Tibial artery (tissue), 4 donors: ENCODE data around the gene FFAR1.

ENCODE experiments used
- DNase-seq, 2 donors: peaks; one replicate each; pipeline ENCODE4 v3.0.0-alpha.2; 2019
- H3K27ac ChIP-seq, 2 donors: fragments of 200-600 bp; sonication (generic) in 1 of 2; 1 replicate in 1 of 2; 2 replicates in 1 of 2; pipeline ENCODE4 v1.5.1; 2018 to 2019; ENCODE audit warnings: mild to moderate bottlenecking in 1 of 2
- H3K27me3 ChIP-seq, 2 donors: fragments of 200-600 bp; sonication (generic) in 1 of 2; one replicate each; pipeline versions ENCODE4 v1.5.1 to v1.6.0; 2016 to 2019
- H3K36me3 ChIP-seq, 3 donors: fragments of 200-600 bp; sonication (generic) in 2 of 3; one replicate each; pipeline ENCODE4 v1.5.1; 2016 to 2019; ENCODE audit warnings: mild to moderate bottlenecking in 2 of 3
- H3K4me1 ChIP-seq, 4 donors: fragments of 200-600 bp; sonication (generic) in 2 of 4; 1 replicate in 3 of 4; 2 replicates in 1 of 4; pipeline ENCODE4 v1.5.1; 2016 to 2019
- H3K4me3 ChIP-seq, 2 donors: fragments of 200-600 bp; sonication (generic) in 1 of 2; 1 replicate in 1 of 2; 2 replicates in 1 of 2; pipeline ENCODE4 v1.5.1; 2018 to 2019; ENCODE audit warnings: mild to moderate bottlenecking in 2 of 2
- H3K9me3 ChIP-seq, 3 donors: fragments of 200-600 bp; sonication (generic) in 1 of 3; one replicate each; pipeline ENCODE4 v1.5.1; 2016 to 2019
- intact Hi-C: fragments of 100-400 bp; cut with DNase I; formaldehyde crosslinking; loops from one replicate; pipeline ENCODE4 v1.15.0; 2023; ENCODE audit warnings: low total_unique reads
- TF ChIP-seq, protein P1 (sequence below), 2 experiments: fragments of 200-600 bp in 1 of 2; fragments of 450-650 bp in 1 of 2; IDR thresholded peaks; one replicate each; pipeline ENCODE4 v1.5.1; 2017 to 2019; ENCODE audit warnings: antibody characterized with exemption in 2 of 2, mild to moderate bottlenecking in 1 of 2, moderate library complexity in 1 of 2

The FFAR1 gene

DNA sequence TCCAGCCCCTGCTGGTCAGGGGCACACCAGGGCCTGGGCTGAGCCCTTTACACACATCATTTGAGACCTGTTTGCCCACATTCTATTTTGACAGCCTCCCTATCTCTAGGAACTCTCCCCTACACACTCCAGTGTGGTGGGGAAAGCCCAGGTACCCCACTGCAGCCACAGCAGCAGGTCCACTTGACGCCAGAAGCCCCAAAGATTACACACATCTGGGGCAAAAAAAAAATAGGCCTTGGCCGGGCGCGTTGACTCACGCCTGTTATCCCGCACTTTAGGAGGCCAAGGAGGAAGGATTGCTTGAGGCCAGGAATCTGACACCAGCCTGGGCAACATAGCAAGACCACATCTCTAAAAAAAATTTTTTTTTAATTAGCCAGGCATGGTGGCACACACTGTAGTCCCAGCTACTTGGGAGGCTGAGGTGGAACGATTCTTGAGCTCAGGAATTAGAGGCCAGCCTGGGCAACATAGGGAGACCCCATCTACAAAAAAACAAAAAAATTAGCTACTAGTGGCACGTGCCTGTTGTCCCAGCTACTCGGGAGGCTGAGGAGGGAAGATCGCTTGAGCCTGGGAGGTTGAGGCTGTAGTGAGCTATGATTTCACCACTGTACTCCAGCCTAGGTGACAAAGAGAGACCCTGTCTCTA is 36.8 kb upstream of the FFAR1 start:
- intact Hi-C loops, result no loop called here
- Histone ChIP-seq H3K4me1 (peaks cover 0 to 4% (median 0%) of the 10 kb centered on the region in 4 donors), H3K36me3 (no peaks in the 10 kb centered on the region), H3K27me3 (peaks cover 0 to 33% of the 10 kb centered on the region in 2 donors), H3K4me3 (no peak overlapping the region), H3K27ac (no peak overlapping the region), H3K9me3 (no peaks in the 10 kb centered on the region)
- no peak for DNase-seq
- TF ChIP-seq, protein P1, sequence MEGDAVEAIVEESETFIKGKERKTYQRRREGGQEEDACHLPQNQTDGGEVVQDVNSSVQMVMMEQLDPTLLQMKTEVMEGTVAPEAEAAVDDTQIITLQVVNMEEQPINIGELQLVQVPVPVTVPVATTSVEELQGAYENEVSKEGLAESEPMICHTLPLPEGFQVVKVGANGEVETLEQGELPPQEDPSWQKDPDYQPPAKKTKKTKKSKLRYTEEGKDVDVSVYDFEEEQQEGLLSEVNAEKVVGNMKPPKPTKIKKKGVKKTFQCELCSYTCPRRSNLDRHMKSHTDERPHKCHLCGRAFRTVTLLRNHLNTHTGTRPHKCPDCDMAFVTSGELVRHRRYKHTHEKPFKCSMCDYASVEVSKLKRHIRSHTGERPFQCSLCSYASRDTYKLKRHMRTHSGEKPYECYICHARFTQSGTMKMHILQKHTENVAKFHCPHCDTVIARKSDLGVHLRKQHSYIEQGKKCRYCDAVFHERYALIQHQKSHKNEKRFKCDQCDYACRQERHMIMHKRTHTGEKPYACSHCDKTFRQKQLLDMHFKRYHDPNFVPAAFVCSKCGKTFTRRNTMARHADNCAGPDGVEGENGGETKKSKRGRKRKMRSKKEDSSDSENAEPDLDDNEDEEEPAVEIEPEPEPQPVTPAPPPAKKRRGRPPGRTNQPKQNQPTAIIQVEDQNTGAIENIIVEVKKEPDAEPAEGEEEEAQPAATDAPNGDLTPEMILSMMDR (IDR thresholded peaks at IDR 0.05), result no peak

- H3K27me3 ChIP-seq, result peaks cover 0 to 30% of the 10 kb centered on the region in 2 donors
- H3K9me3 ChIP-seq, result no peaks in the 10 kb centered on the region
- H3K4me3 ChIP-seq, result no peak overlapping the region
- intact Hi-C loops, result no loop called here
- TF ChIP-seq, protein P1 (IDR thresholded peaks at IDR 0.05), result no peak
- H3K36me3 ChIP-seq, result no peaks in the 10 kb centered on the region
- no peak for DNase-seq
- H3K27ac ChIP-seq, result no peak overlapping the region
- peaks cover 0 to 4% (median 0%) of the 10 kb centered on the region in 4 donors for H3K4me1 ChIP-seq
Observed at GRCh38 chr19:35311901-35312665, 35.6 kb upstream of the FFAR1 start.

GRCh38 chr19:35313587-35313986 is 34.1 kb upstream of the FFAR1 start:
- H3K27me3 ChIP-seq, result peaks cover 0 to 30% of the 10 kb centered on the region in 2 donors
- no peaks in the 10 kb centered on the region for H3K36me3 ChIP-seq
- no peaks in the 10 kb centered on the region for H3K9me3 ChIP-seq
- intact Hi-C loops, result no loop called here
- TF ChIP-seq, protein P1 (IDR thresholded peaks at IDR 0.05), result no peak
- no peak for DNase-seq
- H3K27ac ChIP-seq, result no peak overlapping the region
- H3K4me3 ChIP-seq, result no peak overlapping the region
- peaks cover 0 to 4% (median 0%) of the 10 kb centered on the region in 4 donors for H3K4me1 ChIP-seq

DNA sequence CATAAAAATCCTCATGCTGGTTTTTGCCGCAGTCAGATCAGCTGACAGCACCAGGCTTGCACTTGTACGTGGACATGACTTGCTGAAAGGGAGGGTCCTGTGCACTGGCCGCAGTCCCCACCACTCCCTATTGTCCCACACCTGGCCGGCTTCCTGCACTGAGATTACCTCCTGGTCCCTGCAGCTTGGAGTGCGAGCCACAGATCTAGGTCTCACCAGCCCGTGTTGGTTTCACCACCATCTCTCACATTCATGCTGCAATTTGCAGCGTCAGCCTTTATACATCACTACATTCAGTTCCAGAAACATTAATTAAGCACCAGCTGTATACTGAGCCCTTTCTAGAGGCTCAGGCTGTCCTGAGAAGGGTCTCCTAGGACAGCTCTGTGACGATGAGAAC is 33.7 kb upstream of the FFAR1 start:
- no peak for DNase-seq
- intact Hi-C loops, result no loop called here
- H3K4me1 ChIP-seq, result peaks cover 0 to 4% (median 0%) of the 10 kb centered on the region in 4 donors

DNA sequence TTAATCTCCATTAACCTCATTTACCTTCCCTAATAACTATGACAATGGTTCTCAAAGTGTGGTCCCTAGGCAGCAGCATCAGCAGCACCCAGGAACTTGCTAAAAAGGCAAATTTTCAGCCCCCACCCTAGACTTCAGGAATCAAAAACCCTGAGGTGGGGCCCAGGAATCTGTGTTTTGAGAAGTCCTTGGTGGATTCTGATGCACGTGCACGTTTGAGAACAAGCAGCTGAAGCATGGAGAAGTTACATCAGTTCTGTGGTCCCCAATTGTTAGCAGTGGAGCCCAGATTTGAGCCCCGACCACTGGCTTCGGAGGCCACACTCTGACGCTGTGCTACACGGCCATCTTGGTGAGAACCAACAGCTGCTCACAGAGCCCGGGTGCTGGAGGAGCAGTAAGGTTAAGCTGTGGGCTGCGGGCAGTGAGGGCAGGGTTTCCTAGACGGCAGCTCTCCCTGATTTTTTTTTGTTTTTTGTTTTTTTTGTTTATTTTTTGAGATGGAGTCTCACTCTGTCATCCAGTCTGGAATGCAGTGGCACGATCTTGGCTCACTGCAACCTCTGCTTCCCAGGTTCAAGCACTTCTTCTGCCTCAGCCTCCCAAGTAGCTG is 32.7 kb upstream of the FFAR1 start:
- H3K27ac ChIP-seq, result no peak overlapping the region
- TF ChIP-seq, protein P1 (IDR thresholded peaks at IDR 0.05), result no peak
- no peak for DNase-seq
- intact Hi-C loops, result no loop called here
- H3K4me1 ChIP-seq, result no peaks in the 10 kb centered on the region
- H3K27me3 ChIP-seq, result peaks cover 0 to 26% of the 10 kb centered on the region in 2 donors
- H3K36me3 ChIP-seq, result no peaks in the 10 kb centered on the region
- no peaks in the 10 kb centered on the region for H3K9me3 ChIP-seq
- H3K4me3 ChIP-seq, result no peak overlapping the region

More for the DNA sequence above, 33.7 kb upstream of the FFAR1 start:
- no peak overlapping the region for H3K27ac ChIP-seq
- TF ChIP-seq, protein P1 (IDR thresholded peaks at IDR 0.05), result no peak
- H3K36me3 ChIP-seq, result no peaks in the 10 kb centered on the region
- H3K9me3 ChIP-seq, result no peaks in the 10 kb centered on the region
- peaks cover 0 to 30% of the 10 kb centered on the region in 2 donors for H3K27me3 ChIP-seq
- H3K4me3 ChIP-seq, result no peak overlapping the region
